WTC11 (cell line): ENCODE measurements around the gene ZNF185. TPM values are rescaled to one million over a fixed set of nuclear protein-coding genes. Genes with fewer than 3 reads are reported as not detected.

Experiments
- ATAC-seq: fragments of 200-7000 bp; cut with Tn5 transposase; 2 replicates; pipeline ENCODE4 v1.10.0; 2021; ENCODE audit warnings: mild to moderate bottlenecking, moderate library complexity
- CTCF ChIA-PET: fragments of 300-600 bp; sonication (Branson Sonifier 250); formaldehyde crosslinking; loops from one replicate; lab custom pipeline; 2021; ENCODE audit warnings: antibody characterized with exemption; lab: Charles Lee
- POLR2A ChIA-PET: fragments of 350-600 bp; sonication (Branson Sonifier 250); formaldehyde crosslinking; loops from one replicate; lab custom pipeline; 2021; ENCODE audit warnings: antibody characterized with exemption; lab: Charles Lee
- DNase-seq: peaks from one replicate; pipeline ENCODE4 v3.0.0; 2021; ENCODE audit warnings: low spot score
- H3K27ac Mint-ChIP-seq: 2 replicates; pipeline ENCODE4 v1.8.0; 2021; ENCODE audit warnings: mixed read lengths
- H3K27me3 Mint-ChIP-seq: 2 replicates; pipeline ENCODE4 v1.8.0; 2021; ENCODE audit warnings: low read depth, mild to moderate bottlenecking, moderate library complexity, mixed read lengths
- H3K36me3 Mint-ChIP-seq: 2 replicates; pipeline ENCODE4 v1.8.0; 2021; ENCODE audit warnings: mixed read lengths
- H3K4me1 Mint-ChIP-seq: 2 replicates; pipeline ENCODE4 v1.8.0; 2022; ENCODE audit warnings: mixed read lengths
- H3K4me3 Mint-ChIP-seq: 2 replicates; pipeline ENCODE4 v1.8.0; 2021; ENCODE audit warnings: mild to moderate bottlenecking, moderate library complexity, mixed read lengths
- H3K9me3 Mint-ChIP-seq: 2 replicates; pipeline ENCODE4 v1.8.0; 2021; ENCODE audit warnings: mixed read lengths
- ATF6 ChIP-seq: sonication (generic); formaldehyde crosslinking; IDR thresholded peaks from 2 replicates; pipeline ENCODE4 v1.8.1; 2023; ENCODE audit warnings: mild to moderate bottlenecking, missing genetic modification reagents
- CBFB ChIP-seq: sonication (generic); formaldehyde crosslinking; IDR thresholded peaks from 2 replicates; pipeline ENCODE4 v1.8.1; 2022; ENCODE audit warnings: mild to moderate bottlenecking, low read depth, missing genetic modification reagents
- FOXK1 ChIP-seq: sonication (generic); formaldehyde crosslinking; IDR thresholded peaks from 2 replicates; pipeline ENCODE4 v1.8.0; 2022; ENCODE audit warnings: mild to moderate bottlenecking, moderate library complexity, missing genetic modification reagents
- JAZF1 ChIP-seq: fragments of 250-450 bp; sonication (Bioruptor Pico); IDR thresholded peaks from 2 replicates; pipeline ENCODE4 v1.9.0; 2021; ENCODE audit warnings: moderate library complexity, mild to moderate bottlenecking, inconsistent platforms
- MAX ChIP-seq: sonication (generic); formaldehyde crosslinking; IDR thresholded peaks from 2 replicates; pipeline ENCODE4 v1.8.0; 2022; ENCODE audit warnings: mild to moderate bottlenecking, missing genetic modification reagents
- MXD4 ChIP-seq: fragments of 250-450 bp; sonication (Bioruptor Pico); IDR thresholded peaks from 2 replicates; pipeline ENCODE4 v1.8.0; 2021; ENCODE audit warnings: mild to moderate bottlenecking, moderate library complexity, borderline replicate concordance
- NFE2L1 ChIP-seq: sonication (generic); formaldehyde crosslinking; IDR thresholded peaks from 2 replicates; pipeline ENCODE4 v1.8.1; 2023; ENCODE audit warnings: missing genetic modification reagents
- OVOL2 ChIP-seq: fragments of 250-450 bp; sonication (Bioruptor Pico); IDR thresholded peaks from 2 replicates; pipeline ENCODE4 v1.9.0; 2021; ENCODE audit warnings: mild to moderate bottlenecking, borderline replicate concordance
- RORB ChIP-seq: fragments of 250-450 bp; sonication (Bioruptor Pico); IDR thresholded peaks from 2 replicates; pipeline ENCODE4 v1.9.0; 2021; ENCODE audit warnings: mild to moderate bottlenecking
- STAT6 ChIP-seq: sonication (generic); formaldehyde crosslinking; conservative IDR thresholded peaks from 2 replicates; pipeline ENCODE4 v1.8.1; 2023; ENCODE audit warnings: mild to moderate bottlenecking, low read depth, missing genetic modification reagents, moderate library complexity
- USF1 ChIP-seq: sonication (generic); formaldehyde crosslinking; IDR thresholded peaks from 2 replicates; pipeline ENCODE4 v1.8.0; 2022; ENCODE audit warnings: mild to moderate bottlenecking, missing genetic modification reagents
- ZBTB43 ChIP-seq: sonication (generic); formaldehyde crosslinking; IDR thresholded peaks from 2 replicates; pipeline ENCODE4 v1.8.1; 2023; ENCODE audit warnings: mild to moderate bottlenecking, missing genetic modification reagents
- ZNF121 ChIP-seq: sonication (generic); formaldehyde crosslinking; IDR thresholded peaks from 2 replicates; pipeline ENCODE4 v1.8.0; 2023; ENCODE audit warnings: missing genetic modification reagents
- ZNF416 ChIP-seq: fragments of 250-450 bp; sonication (Bioruptor Pico); IDR thresholded peaks from 2 replicates; pipeline ENCODE4 v1.9.0; 2021; ENCODE audit warnings: mild to moderate bottlenecking, inconsistent platforms
- total RNA-seq: library from RNA; stranded (reverse); gene quantifications from 3 replicates; pipeline ENCODE4 v1.2.3, GENCODE V29; 2021
- TF ChIP-seq, protein P1 (sequence below): fragments of 250-450 bp; sonication (Bioruptor Pico); IDR thresholded peaks from 2 replicates; pipeline ENCODE4 v1.9.0; 2021; ENCODE audit warnings: moderate library complexity, mild to moderate bottlenecking, inconsistent platforms, borderline replicate concordance
- TF ChIP-seq, protein P2 (sequence below): sonication (generic); formaldehyde crosslinking; IDR thresholded peaks from 2 replicates; pipeline ENCODE4 v1.8.1; 2022; ENCODE audit warnings: low read depth, missing genetic modification reagents, borderline replicate concordance
- TF ChIP-seq, protein P3 (sequence below): sonication (generic); formaldehyde crosslinking; IDR thresholded peaks from 2 replicates; pipeline ENCODE4 v1.8.0; 2023; ENCODE audit warnings: missing genetic modification reagents

The ZNF185 gene
- total RNA-seq, 1 experiment from 2014 or later, result 8.2 TPM

GRCh38 chrX:152892999-152893891 is 4.6 kb upstream of the ZNF185 start:
- CTCF ChIA-PET, result interaction anchor here (0.7 to 3.0 kb wide), 6 partner anchors 9 to 21 kb away, joined by 3 to 17 read pairs (median 6); no protein-coding TSS in a partner anchor

DNA sequence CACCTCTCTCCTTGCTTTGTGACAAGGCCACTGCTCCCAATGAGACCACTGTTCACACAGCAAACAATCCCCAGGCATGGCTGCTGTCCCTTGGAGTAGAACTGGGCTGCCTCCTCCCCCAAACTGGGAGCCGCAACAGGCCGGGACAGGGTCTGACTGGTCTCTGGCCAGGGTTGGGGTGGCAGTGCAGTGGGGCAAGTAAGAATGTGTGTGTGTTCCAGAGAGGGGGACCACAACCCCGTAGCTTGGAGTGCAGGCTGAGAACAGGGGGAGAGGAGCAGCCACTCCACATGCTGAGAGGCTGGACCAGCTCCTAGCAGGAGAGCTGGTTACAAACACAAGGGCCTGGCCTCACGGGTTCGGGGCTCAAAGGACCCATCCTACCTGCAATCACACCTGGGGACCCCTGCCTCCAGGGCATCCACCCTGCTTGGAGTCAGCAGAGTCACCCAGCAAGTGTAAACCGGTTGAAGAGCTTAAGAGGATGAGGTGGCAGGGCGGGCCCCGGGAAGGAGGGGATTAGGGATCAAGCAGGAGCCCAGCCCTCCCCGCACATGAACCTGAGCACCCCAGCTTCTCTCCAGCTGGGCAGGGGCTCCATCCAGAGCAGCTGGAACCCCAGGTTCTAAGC is 3.8 kb upstream of the ZNF185 start:
- ChIA-PET CTCF (interaction anchor here (1.5 to 3.0 kb wide), 4 partner anchors 10 to 21 kb away, joined by 3 to 17 read pairs (median 9); no protein-coding TSS in a partner anchor), POLR2A (no interaction called here)
- H3K27me3 Mint-ChIP-seq, result peaks cover 43% of the 10 kb centered on the region
- peaks cover 67% of the 10 kb centered on the region for H3K4me1 Mint-ChIP-seq
- H3K36me3 Mint-ChIP-seq, result no peaks in the 10 kb centered on the region
- no peak for ATAC-seq
- no peaks in the 10 kb centered on the region for H3K9me3 Mint-ChIP-seq
- H3K4me3 Mint-ChIP-seq, result no peak overlapping the region
- no peak for TF ChIP-seq NFE2L1
- TF ChIP-seq, protein P1, sequence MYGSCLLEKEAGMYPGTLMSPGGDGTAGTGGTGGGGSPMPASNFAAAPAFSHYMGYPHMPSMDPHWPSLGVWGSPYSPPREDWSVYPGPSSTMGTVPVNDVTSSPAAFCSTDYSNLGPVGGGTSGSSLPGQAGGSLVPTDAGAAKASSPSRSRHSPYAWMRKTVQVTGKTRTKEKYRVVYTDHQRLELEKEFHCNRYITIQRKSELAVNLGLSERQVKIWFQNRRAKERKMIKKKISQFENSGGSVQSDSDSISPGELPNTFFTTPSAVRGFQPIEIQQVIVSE (CRISPR knock-in tag), result no peak
- no peak for TF ChIP-seq MXD4 (CRISPR knock-in tag)
- no peak for TF ChIP-seq ZBTB43 (CRISPR knock-in tag)
- TF ChIP-seq, protein P2, sequence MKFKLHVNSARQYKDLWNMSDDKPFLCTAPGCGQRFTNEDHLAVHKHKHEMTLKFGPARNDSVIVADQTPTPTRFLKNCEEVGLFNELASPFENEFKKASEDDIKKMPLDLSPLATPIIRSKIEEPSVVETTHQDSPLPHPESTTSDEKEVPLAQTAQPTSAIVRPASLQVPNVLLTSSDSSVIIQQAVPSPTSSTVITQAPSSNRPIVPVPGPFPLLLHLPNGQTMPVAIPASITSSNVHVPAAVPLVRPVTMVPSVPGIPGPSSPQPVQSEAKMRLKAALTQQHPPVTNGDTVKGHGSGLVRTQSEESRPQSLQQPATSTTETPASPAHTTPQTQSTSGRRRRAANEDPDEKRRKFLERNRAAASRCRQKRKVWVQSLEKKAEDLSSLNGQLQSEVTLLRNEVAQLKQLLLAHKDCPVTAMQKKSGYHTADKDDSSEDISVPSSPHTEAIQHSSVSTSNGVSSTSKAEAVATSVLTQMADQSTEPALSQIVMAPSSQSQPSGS, result no peak
- TF ChIP-seq, protein P3, sequence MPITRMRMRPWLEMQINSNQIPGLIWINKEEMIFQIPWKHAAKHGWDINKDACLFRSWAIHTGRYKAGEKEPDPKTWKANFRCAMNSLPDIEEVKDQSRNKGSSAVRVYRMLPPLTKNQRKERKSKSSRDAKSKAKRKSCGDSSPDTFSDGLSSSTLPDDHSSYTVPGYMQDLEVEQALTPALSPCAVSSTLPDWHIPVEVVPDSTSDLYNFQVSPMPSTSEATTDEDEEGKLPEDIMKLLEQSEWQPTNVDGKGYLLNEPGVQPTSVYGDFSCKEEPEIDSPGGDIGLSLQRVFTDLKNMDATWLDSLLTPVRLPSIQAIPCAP (CRISPR knock-in tag), result no peak
- no peak for TF ChIP-seq STAT6 (CRISPR knock-in tag)
- no peak for TF ChIP-seq FOXK1 (CRISPR knock-in tag)
- TF ChIP-seq ATF6, result no peak
- TF ChIP-seq USF1 (CRISPR knock-in tag), result no peak
- no peak for TF ChIP-seq RORB (CRISPR knock-in tag)
- TF ChIP-seq OVOL2 (CRISPR knock-in tag), result no peak
- no peak for TF ChIP-seq MAX (CRISPR knock-in tag)
- no peak for TF ChIP-seq ZNF416 (CRISPR knock-in tag)
- TF ChIP-seq CBFB (CRISPR knock-in tag), result no peak
- TF ChIP-seq, all 79 proteins: peak for 0
- no peak overlapping the region; the same call in 1 of the 2 replicates for H3K27ac Mint-ChIP-seq
- DNase-seq, result no peak

More at GRCh38 chrX:152892999-152893891, 4.6 kb upstream of the ZNF185 start:
- peaks cover 43% of the 10 kb centered on the region for H3K27me3 Mint-ChIP-seq
- TF ChIP-seq JAZF1 (CRISPR knock-in tag), result no peak
- 0 out of 2 replicates have a peak, but pooled peaks have one; percentile 40 for TF ChIP-seq ZNF121
- ATAC-seq (peak; percentile 35), DNase-seq (no peak)
- H3K27ac Mint-ChIP-seq, result no peak overlapping the region
- H3K36me3 Mint-ChIP-seq, result no peaks in the 10 kb centered on the region
- no peaks in the 10 kb centered on the region for H3K9me3 Mint-ChIP-seq
- peaks cover 74% of the 10 kb centered on the region for H3K4me1 Mint-ChIP-seq
- no peak overlapping the region for H3K4me3 Mint-ChIP-seq
- POLR2A ChIA-PET, result no interaction called here
